Left hindlimb (tissue), 1 donor: ENCODE results near the gene MEPCE.

Source experiments
- DNase-seq: peaks from one replicate; pipeline ENCODE4 v3.0.0-alpha.2; 2018

The MEPCE gene

GRCh38 chr7:100465299-100465698 is 35.7 kb downstream of the MEPCE start:
- no peak for DNase-seq

- DNase-seq = peak; percentile 89
Observed at GRCh38 chr7:100465702-100466311, 36.2 kb downstream of the MEPCE start.

- DNase-seq = no peak
Observed at GRCh38 chr7:100466653-100467605, 37.3 kb downstream of the MEPCE start.

- no peak for DNase-seq
Observed at GRCh38 chr7:100467638-100468373, 38.2 kb downstream of the MEPCE start.

GRCh38 chr7:100469227-100470044 is 39.8 kb downstream of the MEPCE start:
- peak; percentile 88 for DNase-seq

- DNase-seq = no peak
Observed at GRCh38 chr7:100471021-100471420, 41.4 kb downstream of the MEPCE start.

GRCh38 chr7:100472121-100472851 is 42.7 kb downstream of the MEPCE start:
- DNase-seq = no peak

- DNase-seq = no peak
Observed at GRCh38 chr7:100472854-100473499, 43.3 kb downstream of the MEPCE start.

- peak; percentile 74 for DNase-seq
Observed at GRCh38 chr7:100475549-100475948, 45.9 kb downstream of the MEPCE start.

- no peak for DNase-seq
Observed at GRCh38 chr7:100476101-100476780, 46.6 kb downstream of the MEPCE start.

- no peak for DNase-seq
Observed at GRCh38 chr7:100476903-100477870, 47.6 kb downstream of the MEPCE start.

- DNase-seq = no peak
Observed at GRCh38 chr7:100477871-100478267, 48.2 kb downstream of the MEPCE start.

- peak; percentile 99 for DNase-seq
Observed at GRCh38 chr7:100478958-100479660, 49.5 kb downstream of the MEPCE start, which contains the start of gene TSC22D4. Gene TSC22D4, minus strand, starts transcription at chr7:100479214. Its CDS starts 1,176 bp downstream, at chr7:100478038.

GRCh38 chr7:100481466-100481865 is 51.8 kb downstream of the MEPCE start:
- no peak for DNase-seq

GRCh38 chr7:100482728-100483089 is 53.1 kb downstream of the MEPCE start:
- no peak for DNase-seq

GRCh38 chr7:100483090-100483721 is 53.6 kb downstream of the MEPCE start:
- peak; percentile 78 for DNase-seq
